Right lobe of liver (tissue), 4 donors: ENCODE results near the gene CCDC63.

ENCODE experiments used
- POLR2A ChIP-seq: fragments of 450-650 bp; IDR thresholded peaks from one replicate; pipeline ENCODE4 v1.6.1; 2017; ENCODE audit warnings: antibody characterized with exemption, mild to moderate bottlenecking
- TF ChIP-seq, protein P1 (sequence below), 4 donors: fragments of 200-600 bp in 3 of 4; fragments of 450-650 bp in 1 of 4; IDR thresholded peaks; one replicate each; pipeline versions ENCODE4 v1.5.1 to v1.8.0; 2016 to 2022; ENCODE audit warnings: antibody characterized with exemption in 4 of 4, mild to moderate bottlenecking in 2 of 4
- donor health status: DM: no; HTN: no; CAD: no.
- donor health status: DM: no; HTN: no; CAD: no.
- donor health status: DM: no; HTN: yes; CAD: no.

DNA sequence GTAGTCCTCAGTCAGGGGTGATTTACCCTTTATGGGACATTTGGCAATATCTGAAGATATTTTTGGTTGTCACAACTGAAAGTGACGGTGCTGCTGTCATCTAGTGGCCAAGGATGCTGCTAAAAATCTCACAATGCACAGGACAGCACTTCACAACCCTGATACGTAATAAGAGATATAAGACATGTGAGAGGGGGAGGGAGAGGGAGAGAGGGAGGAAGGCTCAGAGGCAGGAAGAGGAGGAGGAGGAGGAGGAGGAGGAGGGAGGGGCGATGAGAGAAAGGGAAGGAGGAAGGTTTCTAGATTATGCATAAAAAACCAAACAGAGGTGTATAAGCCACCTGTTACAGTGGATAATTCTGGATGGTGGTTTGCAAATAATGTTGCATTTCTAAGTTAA is 59.3 kb downstream of the CCDC63 start:
- TF ChIP-seq, protein P1, sequence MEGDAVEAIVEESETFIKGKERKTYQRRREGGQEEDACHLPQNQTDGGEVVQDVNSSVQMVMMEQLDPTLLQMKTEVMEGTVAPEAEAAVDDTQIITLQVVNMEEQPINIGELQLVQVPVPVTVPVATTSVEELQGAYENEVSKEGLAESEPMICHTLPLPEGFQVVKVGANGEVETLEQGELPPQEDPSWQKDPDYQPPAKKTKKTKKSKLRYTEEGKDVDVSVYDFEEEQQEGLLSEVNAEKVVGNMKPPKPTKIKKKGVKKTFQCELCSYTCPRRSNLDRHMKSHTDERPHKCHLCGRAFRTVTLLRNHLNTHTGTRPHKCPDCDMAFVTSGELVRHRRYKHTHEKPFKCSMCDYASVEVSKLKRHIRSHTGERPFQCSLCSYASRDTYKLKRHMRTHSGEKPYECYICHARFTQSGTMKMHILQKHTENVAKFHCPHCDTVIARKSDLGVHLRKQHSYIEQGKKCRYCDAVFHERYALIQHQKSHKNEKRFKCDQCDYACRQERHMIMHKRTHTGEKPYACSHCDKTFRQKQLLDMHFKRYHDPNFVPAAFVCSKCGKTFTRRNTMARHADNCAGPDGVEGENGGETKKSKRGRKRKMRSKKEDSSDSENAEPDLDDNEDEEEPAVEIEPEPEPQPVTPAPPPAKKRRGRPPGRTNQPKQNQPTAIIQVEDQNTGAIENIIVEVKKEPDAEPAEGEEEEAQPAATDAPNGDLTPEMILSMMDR (IDR thresholded peaks at IDR 0.05): no peak
- no peak for TF ChIP-seq POLR2A
